HG03095 (cell line): ENCODE data around the gene POU5F1.

Experiments used
- ATAC-seq: cut with Tn5 transposase; IDR thresholded peaks from one replicate; pipeline ENCODE4 v1.9.1; 2021; ENCODE audit warnings: moderate library complexity; ENCODE audit not compliant: unreplicated experiment

POU5F1 gene

DNA sequence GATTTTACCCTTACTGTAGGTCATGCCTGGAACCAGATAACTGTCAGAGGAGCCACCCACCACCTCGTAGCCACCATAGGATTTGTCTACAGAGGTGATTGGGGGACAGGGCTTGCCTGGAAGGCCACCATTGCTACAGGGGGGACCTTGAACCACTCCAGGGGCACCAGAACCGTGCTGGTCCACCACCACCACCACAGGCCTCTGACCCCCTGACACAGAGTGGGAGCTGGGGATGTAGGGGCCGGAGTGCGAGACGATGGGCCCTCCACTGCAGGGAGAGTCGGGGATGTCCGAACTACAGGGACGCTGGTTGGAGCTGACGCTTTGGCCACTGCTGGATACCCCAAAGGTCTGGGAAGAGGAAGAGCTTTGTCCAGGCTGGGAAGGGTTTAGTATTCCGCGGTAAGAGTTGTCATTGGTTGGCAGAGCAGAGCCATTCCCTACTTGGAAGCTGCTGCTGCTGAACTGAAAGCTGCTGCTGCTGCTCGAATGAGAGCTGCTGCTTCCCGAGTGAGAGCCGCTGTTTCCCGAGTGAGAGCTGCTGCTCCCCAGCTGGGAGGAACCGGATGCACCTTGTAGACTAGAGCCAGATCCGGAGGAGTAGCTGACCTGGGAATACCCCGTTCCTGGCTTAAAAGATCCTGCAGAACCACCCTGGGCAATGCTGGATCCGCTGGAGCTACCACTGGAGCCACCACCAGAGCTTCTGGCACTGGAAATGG is 53.7 kb downstream of the POU5F1 start:
- ATAC-seq: no peak

DNA sequence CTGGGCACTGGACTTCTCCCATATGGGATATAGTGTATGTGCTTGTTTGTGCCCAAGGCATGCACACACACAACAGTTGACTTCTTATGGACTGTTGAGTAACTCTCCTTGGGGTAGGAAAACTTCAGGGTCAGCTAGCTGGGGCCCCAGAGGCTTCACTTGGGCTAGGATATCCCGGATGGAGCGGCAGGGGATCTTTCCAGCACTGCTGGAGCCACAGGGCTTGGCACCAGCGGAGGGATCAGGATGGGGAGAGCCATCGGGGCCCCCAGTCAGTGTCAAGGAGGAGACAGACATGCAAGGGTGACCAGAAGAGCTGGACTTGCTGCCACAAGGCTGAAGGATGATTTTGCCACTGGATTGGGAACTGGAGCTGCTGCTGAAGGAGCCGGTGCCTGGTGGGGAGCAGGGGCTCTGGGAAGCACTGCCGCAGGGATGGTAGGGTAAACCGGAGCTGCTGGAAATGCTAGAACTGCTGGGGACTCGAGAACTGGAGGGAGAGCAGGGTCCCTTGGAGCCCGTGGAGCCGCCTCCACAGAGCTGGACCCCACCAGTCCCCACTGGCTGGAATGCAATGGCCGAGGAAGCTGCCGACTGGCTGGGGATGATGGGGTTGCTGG is 54.4 kb downstream of the POU5F1 start:
- ATAC-seq: no peak

DNA sequence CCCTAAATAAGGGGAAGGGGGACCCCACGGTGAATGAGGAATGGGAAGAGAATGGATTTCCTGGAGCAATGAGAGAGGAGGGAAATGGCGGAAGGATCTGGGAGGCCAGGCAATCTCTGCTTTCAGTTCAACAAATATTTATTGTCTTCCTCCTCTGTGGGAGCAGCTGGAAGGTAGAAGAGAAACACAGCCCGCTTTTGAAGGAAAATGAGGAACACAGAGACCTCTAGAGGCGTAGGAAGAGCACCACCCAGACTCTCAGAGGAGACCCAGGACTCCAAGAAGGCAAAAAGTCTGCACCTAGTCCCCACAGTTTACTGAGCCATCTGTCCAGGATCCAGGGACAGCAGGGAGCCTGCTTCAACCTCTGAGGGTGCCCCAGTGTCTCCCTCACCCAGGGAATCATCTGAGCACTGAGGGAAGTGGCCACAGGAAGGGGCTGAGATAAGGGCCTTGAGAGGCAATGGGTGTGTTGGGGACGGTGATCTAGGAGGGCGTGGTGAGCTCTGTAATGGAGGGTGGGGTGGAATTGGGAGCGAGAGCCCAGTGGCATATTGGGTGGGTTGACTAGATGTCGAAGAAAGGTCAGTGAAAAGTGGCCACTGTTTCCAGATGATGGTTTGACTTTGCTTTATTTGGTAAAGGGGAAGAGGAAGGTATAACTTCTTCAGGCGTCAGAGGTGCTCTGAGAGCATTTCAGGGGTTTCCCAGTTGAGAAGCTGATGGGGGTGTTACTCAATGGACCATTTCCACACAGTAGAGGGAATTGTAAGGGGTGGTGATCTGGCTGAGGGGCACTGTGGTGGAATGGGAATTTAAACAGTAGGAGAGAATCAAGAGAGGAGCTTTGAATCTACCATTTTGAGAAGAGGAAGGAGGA is 55.3 kb downstream of the POU5F1 start:
- no peak for ATAC-seq

DNA sequence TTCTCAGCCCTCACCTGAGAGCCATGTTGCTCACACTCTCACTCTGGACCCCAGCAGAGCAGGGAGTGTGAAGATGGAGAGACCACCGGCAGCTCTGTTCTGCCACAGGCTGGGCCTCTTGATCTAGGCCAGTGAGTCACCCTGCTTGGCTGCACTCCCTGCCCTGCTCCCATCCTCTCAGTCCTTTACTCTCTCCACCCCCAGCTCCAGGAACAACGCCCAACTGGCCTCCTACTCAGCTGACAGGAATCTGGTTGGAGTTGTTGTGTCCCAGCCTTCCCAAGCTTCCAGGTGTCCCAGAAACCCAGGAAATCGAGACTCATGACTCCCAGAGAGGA is 56.0 kb downstream of the POU5F1 start, which contains the start of gene PSORS1C1:
Gene PSORS1C1, plus strand, starts transcription at position 260 of the 338 bp plus-strand sequence. CDS start 14,833 bp downstream, outside the sequence.
- no peak for ATAC-seq
